HG03565 (cell line): ENCODE measurements around the gene CRYGN.
A peak's percentile ranks its signal among the peaks of the same experiment; 100 is the strongest.

Experiments used
- ATAC-seq: cut with Tn5 transposase; IDR thresholded peaks from one replicate; pipeline ENCODE4 v1.9.1; 2021; ENCODE audit warnings: mild to moderate bottlenecking, moderate library complexity; ENCODE audit not compliant: unreplicated experiment

CRYGN gene

GRCh38 chr7:151439855-151440798, at the start of gene CRYGN:
TSS of gene CRYGN (minus strand) at chr7:151440141. CDS start at chr7:151439917, 224 bp downstream.
- ATAC-seq, result no peak

- ATAC-seq, result no peak
These were observed 49.6 kb upstream of the CRYGN start for GRCh38 chr7:151489498-151489897.

GRCh38 chr7:151488096-151488495, 48.2 kb upstream of the CRYGN start:
- no peak for ATAC-seq

- no peak for ATAC-seq
These were observed 47.3 kb upstream of the CRYGN start for GRCh38 chr7:151487228-151487627.

- no peak for ATAC-seq
These were observed 46.1 kb upstream of the CRYGN start for GRCh38 chr7:151486074-151486473.

- ATAC-seq, result no peak
These were observed 45.2 kb upstream of the CRYGN start for GRCh38 chr7:151484971-151485707.

- no peak for ATAC-seq
These were observed 43.7 kb upstream of the CRYGN start for GRCh38 chr7:151483711-151483983.

GRCh38 chr7:151482883-151483710, 43.2 kb upstream of the CRYGN start:
- no peak for ATAC-seq

GRCh38 chr7:151481650-151482505, 41.9 kb upstream of the CRYGN start:
- ATAC-seq, result no peak

GRCh38 chr7:151477867-151478266, 37.9 kb upstream of the CRYGN start:
- ATAC-seq, result no peak

- peak; percentile 33 for ATAC-seq
These were observed 32.9 kb upstream of the CRYGN start for GRCh38 chr7:151472644-151473380.

GRCh38 chr7:151470711-151471110, 30.8 kb upstream of the CRYGN start:
- no peak for ATAC-seq

- ATAC-seq, result no peak
These were observed 29.3 kb upstream of the CRYGN start for GRCh38 chr7:151469281-151469680.

- no peak for ATAC-seq
These were observed 28.5 kb upstream of the CRYGN start for GRCh38 chr7:151468217-151469018.

GRCh38 chr7:151465169-151465568, 25.2 kb upstream of the CRYGN start:
- ATAC-seq, result no peak

GRCh38 chr7:151462306-151462779, 22.4 kb upstream of the CRYGN start:
- ATAC-seq, result no peak

GRCh38 chr7:151461942-151462230, 21.9 kb upstream of the CRYGN start:
- ATAC-seq, result no peak

GRCh38 chr7:151461096-151461941, 21.4 kb upstream of the CRYGN start:
- ATAC-seq, result no peak
